Inferior parietal cortex (tissue), 1 donor: Measurements from ENCODE around the gene VSIG4.
"Not testable (repeated sequence)": the region's sequence is repeated elsewhere in the genome, so short reads cannot be mapped to it uniquely, and the experiment has no call there.

ENCODE experiments used
- DNase-seq: peaks from one replicate; pipeline ENCODE4 v3.0.0-alpha.2; 2016; ENCODE audit errors: extremely low spot score

VSIG4 gene

GRCh38 chrX:66039944-66040343 lies at the start of gene VSIG4:
VSIG4 (minus strand) TSS chrX:66040080; CDS start chrX:66039998, 82 bp downstream.
- DNase-seq = no peak

GRCh38 chrX:66076801-66077200 lies 36.9 kb upstream of the VSIG4 start:
- DNase-seq = no peak

- no peak for DNase-seq
Observed at GRCh38 chrX:66074920-66075879, 35.3 kb upstream of the VSIG4 start.

GRCh38 chrX:66071126-66071525 lies 31.2 kb upstream of the VSIG4 start:
- no peak for DNase-seq

GRCh38 chrX:66064261-66064660 lies 24.4 kb upstream of the VSIG4 start:
- no peak for DNase-seq

- not testable (repeated sequence) for DNase-seq
Observed at GRCh38 chrX:66057019-66057418, 17.1 kb upstream of the VSIG4 start.

- no peak for DNase-seq
Observed at GRCh38 chrX:66054978-66055377, 15.1 kb upstream of the VSIG4 start.

GRCh38 chrX:66053414-66053813 lies 13.5 kb upstream of the VSIG4 start:
- DNase-seq = no peak

- no peak for DNase-seq
Observed at GRCh38 chrX:66051980-66052379, 12.1 kb upstream of the VSIG4 start.

- DNase-seq = no peak
Observed at GRCh38 chrX:66050140-66050569, 10.3 kb upstream of the VSIG4 start.

GRCh38 chrX:66049056-66049455 lies 9.2 kb upstream of the VSIG4 start:
- DNase-seq = no peak

GRCh38 chrX:66046612-66047235 lies 6.8 kb upstream of the VSIG4 start:
- peak; percentile 2 for DNase-seq

GRCh38 chrX:66045894-66046293 lies 6.0 kb upstream of the VSIG4 start:
- no peak for DNase-seq

GRCh38 chrX:66043584-66043983 lies 3.7 kb upstream of the VSIG4 start:
- DNase-seq = no peak

- DNase-seq = no peak
Observed at GRCh38 chrX:66042307-66043077, 2.6 kb upstream of the VSIG4 start.

- DNase-seq = no peak
Observed at GRCh38 chrX:66038115-66038514, 1.8 kb downstream of the VSIG4 start.

- no peak for DNase-seq
Observed at GRCh38 chrX:66036231-66036630, 3.6 kb downstream of the VSIG4 start.

- no peak for DNase-seq
Observed at GRCh38 chrX:66035667-66036066, 4.2 kb downstream of the VSIG4 start.

GRCh38 chrX:66030505-66031317 lies 9.2 kb downstream of the VSIG4 start:
- DNase-seq = peak; percentile 9

GRCh38 chrX:66028936-66029335 lies 10.9 kb downstream of the VSIG4 start:
- no peak for DNase-seq

- DNase-seq = no peak
Observed at GRCh38 chrX:66024570-66024969, 15.3 kb downstream of the VSIG4 start.
